ENCODE results near the gene RPL11.
"Not testable (repeated sequence)": the region's sequence is repeated elsewhere in the genome, so short reads cannot be mapped to it uniquely, and the experiment has no call there.

The RPL11 gene

GRCh38 chr1:23679815-23680214 is 11.8 kb upstream of the RPL11 start:
- ChIA-PET POLR2A (interaction anchor here (1.5 kb wide), 2 partner anchors 12 to 121 kb away, joined by 3 to 4 read pairs; partner anchors contain the start of gene RPL11), CTCF (no interaction called here)
- TF ChIP-seq FOXK2 (IDR thresholded peaks at IDR 0.05) (no peak), TARDBP (IDR thresholded peaks at IDR 0.05) (no peak), PKNOX1 (IDR thresholded peaks at IDR 0.05) (no peak), HDGF (IDR thresholded peaks at IDR 0.05; ENCODE audit: borderline replicate concordance) (no peak), SUZ12 (IDR thresholded peaks at IDR 0.05) (no peak), FOXM1 (IDR thresholded peaks at IDR 0.05; ENCODE audit: borderline replicate concordance) (no peak), CTBP1 (IDR thresholded peaks at IDR 0.05; ENCODE audit: borderline replicate concordance) (no peak), ZNF384 (IDR thresholded peaks at IDR 0.05) (no peak), FOXA1 (IDR thresholded peaks at IDR 0.05) (no peak), BHLHE40 (IDR thresholded peaks at IDR 0.05; ENCODE audit: borderline replicate concordance) (no peak), ELF4 (IDR thresholded peaks at IDR 0.05) (no peak)
- no peak for DNase-seq (ENCODE audit: extremely low spot score)

GRCh38 chr1:23682946-23683345 is 8.7 kb upstream of the RPL11 start:
- CTCF ChIA-PET = interaction anchor here (0.6 to 1.0 kb wide), 2 partner anchors 17 to 40 kb away, joined by 3 to 4 read pairs; no protein-coding TSS in a partner anchor

GRCh38 chr1:23684415-23684814 is 7.2 kb upstream of the RPL11 start:
- no peak for TF ChIP-seq PKNOX1 (IDR thresholded peaks at IDR 0.05)
- no peak for TF ChIP-seq TARDBP (IDR thresholded peaks at IDR 0.05)
- TF ChIP-seq SP1 (IDR thresholded peaks at IDR 0.05) = no peak
- TF ChIP-seq ELF4 (IDR thresholded peaks at IDR 0.05) = no peak
- no peak for TF ChIP-seq SUZ12 (IDR thresholded peaks at IDR 0.05)
- no peak for TF ChIP-seq ARNT (IDR thresholded peaks at IDR 0.05)
- no peak for TF ChIP-seq LEF1 (IDR thresholded peaks at IDR 0.05; ENCODE audit: borderline replicate concordance)
- TF ChIP-seq L3MBTL2 (conservative IDR thresholded peaks at IDR 0.05) = no peak
- no peak for TF ChIP-seq NFRKB (IDR thresholded peaks at IDR 0.05)
- TF ChIP-seq FOXA1 (IDR thresholded peaks at IDR 0.05) = no peak
- no peak for TF ChIP-seq FOXM1 (IDR thresholded peaks at IDR 0.05; ENCODE audit: borderline replicate concordance)
- no peak for TF ChIP-seq BHLHE40 (IDR thresholded peaks at IDR 0.05; ENCODE audit: borderline replicate concordance)
- TF ChIP-seq ZNF384 (IDR thresholded peaks at IDR 0.05) = no peak
- POLR2A ChIA-PET = no interaction called here
- CTCF ChIA-PET = no interaction called here
- no peak for DNase-seq (ENCODE audit: extremely low spot score)

More at GRCh38 chr1:23682946-23683345, 8.7 kb upstream of the RPL11 start:
- POLR2A ChIA-PET = interaction anchor here (2.4 kb wide), 1 partner anchor 9 kb away, joined by 15 read pairs; the partner anchor contains the start of gene RPL11
- TF ChIP-seq BHLHE40 (IDR thresholded peaks at IDR 0.05; ENCODE audit: borderline replicate concordance) (no peak), L3MBTL2 (conservative IDR thresholded peaks at IDR 0.05) (no peak), HDGF (IDR thresholded peaks at IDR 0.05; ENCODE audit: borderline replicate concordance) (no peak), TARDBP (IDR thresholded peaks at IDR 0.05) (no peak), ELF4 (IDR thresholded peaks at IDR 0.05) (no peak), CTBP1 (IDR thresholded peaks at IDR 0.05; ENCODE audit: borderline replicate concordance) (no peak), LEF1 (IDR thresholded peaks at IDR 0.05; ENCODE audit: borderline replicate concordance) (no peak), ZNF384 (IDR thresholded peaks at IDR 0.05) (no peak), FOXA1 (IDR thresholded peaks at IDR 0.05) (no peak), FOXM1 (IDR thresholded peaks at IDR 0.05; ENCODE audit: borderline replicate concordance) (no peak), FOXK2 (IDR thresholded peaks at IDR 0.05) (no peak), SUZ12 (IDR thresholded peaks at IDR 0.05) (no peak), PKNOX1 (IDR thresholded peaks at IDR 0.05) (no peak), ARNT (IDR thresholded peaks at IDR 0.05) (no peak), NFRKB (IDR thresholded peaks at IDR 0.05) (no peak), SP1 (IDR thresholded peaks at IDR 0.05) (no peak)
- DNase-seq (ENCODE audit: extremely low spot score) = no peak

- CTCF ChIA-PET; DNase-seq (ENCODE audit: extremely low spot score); POLR2A ChIA-PET: not testable (repeated sequence)
Observed at GRCh38 chr1:23685197-23685596, 6.4 kb upstream of the RPL11 start.

- DNase-seq (ENCODE audit: extremely low spot score); POLR2A ChIA-PET; CTCF ChIA-PET: not testable (repeated sequence)
Observed at GRCh38 chr1:23687680-23688079, 3.9 kb upstream of the RPL11 start.

- DNase-seq (ENCODE audit: extremely low spot score); CTCF ChIA-PET; POLR2A ChIA-PET: not testable (repeated sequence)
Observed at GRCh38 chr1:23688281-23688680, 3.3 kb upstream of the RPL11 start.

- ChIA-PET POLR2A (interaction anchor here (1.2 to 2.9 kb wide), 7 partner anchors 8 to 86 kb away, joined by 4 to 21 read pairs (median 9); partner anchors contain the start of genes ELOA and PITHD1), CTCF (interaction anchor here (1.0 kb wide), 1 partner anchor 53 kb away, joined by 4 read pairs; no protein-coding TSS in a partner anchor)
- DNase-seq (ENCODE audit: extremely low spot score) = no peak
- TF ChIP-seq SUZ12 (IDR thresholded peaks at IDR 0.05) (no peak), FOXA1 (IDR thresholded peaks at IDR 0.05) (no peak), HDGF (IDR thresholded peaks at IDR 0.05; ENCODE audit: borderline replicate concordance) (no peak), SP1 (IDR thresholded peaks at IDR 0.05) (no peak), ELF4 (IDR thresholded peaks at IDR 0.05) (no peak), BHLHE40 (IDR thresholded peaks at IDR 0.05; ENCODE audit: borderline replicate concordance) (no peak), FOXK2 (IDR thresholded peaks at IDR 0.05) (no peak), FOXM1 (IDR thresholded peaks at IDR 0.05; ENCODE audit: borderline replicate concordance) (no peak), LEF1 (IDR thresholded peaks at IDR 0.05; ENCODE audit: borderline replicate concordance) (no peak), ARNT (IDR thresholded peaks at IDR 0.05) (no peak), NFRKB (IDR thresholded peaks at IDR 0.05) (no peak), CTBP1 (IDR thresholded peaks at IDR 0.05; ENCODE audit: borderline replicate concordance) (no peak), ZNF384 (IDR thresholded peaks at IDR 0.05) (no peak), PKNOX1 (IDR thresholded peaks at IDR 0.05) (no peak)
Observed at GRCh38 chr1:23692308-23692871, 784 bp downstream of the RPL11 start.
